IgD-negative memory B cell (primary cell): Measurements from ENCODE around the gene FOXP1. TPM values are rescaled to one million over a fixed set of nuclear protein-coding genes. Genes with fewer than 3 reads are reported as not detected.

Source experiments
- H3K27ac Mint-ChIP-seq, 3 donors: one replicate each; pipeline ENCODE4 v1.8.0; 2020 to 2022; ENCODE audit warnings: mild to moderate bottlenecking in 3 of 3, mixed read lengths in 3 of 3, moderate library complexity in 1 of 3
- H3K27me3 Mint-ChIP-seq: one replicate; pipeline ENCODE4 v1.8.0; 2021; ENCODE audit warnings: mixed read lengths
- H3K36me3 Mint-ChIP-seq: one replicate; pipeline ENCODE4 v1.8.0; 2020; ENCODE audit warnings: mild to moderate bottlenecking, mixed read lengths
- H3K4me1 Mint-ChIP-seq, 3 donors: one replicate each; pipeline ENCODE4 v1.8.0; 2020 to 2022; ENCODE audit warnings: mixed read lengths in 3 of 3, mild to moderate bottlenecking in 1 of 3
- H3K4me3 Mint-ChIP-seq, 4 donors: one replicate each; pipeline ENCODE4 v1.8.0; 2020 to 2022; ENCODE audit warnings: mild to moderate bottlenecking in 4 of 4, mixed read lengths in 4 of 4, moderate library complexity in 3 of 4
- H3K9me3 Mint-ChIP-seq, 3 donors: one replicate each; pipeline ENCODE4 v1.8.0; 2020 to 2021; ENCODE audit warnings: mixed read lengths in 3 of 3, mild to moderate bottlenecking in 1 of 3
- polyA plus RNA-seq: library from polyadenylated mRNA; unstranded; fragments of 300-500 nt; fragmentation: Illumina TruSeq; gene quantifications from one replicate; pipeline ENCODE4 v1.2.3, GENCODE V29; 2021

Gene FOXP1
- polyA plus RNA-seq, 1 donor from 2014 or later: 277 TPM

DNA sequence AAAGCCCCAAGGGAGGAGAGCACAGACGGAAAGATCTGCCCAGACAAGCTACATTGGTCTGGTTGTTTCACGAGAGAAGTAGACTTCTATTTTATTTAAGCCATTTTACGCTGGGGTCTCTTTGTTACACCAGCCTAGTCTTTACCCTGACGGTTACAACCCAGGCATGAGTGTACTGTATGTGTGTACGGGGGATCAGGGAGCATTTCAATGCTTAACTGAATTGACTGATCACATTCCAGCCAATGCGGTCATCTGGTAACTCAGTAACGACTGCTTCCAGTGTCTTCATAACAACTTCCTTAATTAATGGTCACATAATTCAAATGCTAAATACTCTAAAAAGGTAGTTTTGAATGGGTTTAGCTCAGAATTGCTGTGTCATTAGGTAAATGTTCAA is 288.6 kb downstream of the FOXP1 start:
- peaks cover 3% of the 10 kb centered on the region for H3K36me3 Mint-ChIP-seq
- H3K9me3 Mint-ChIP-seq: no peaks in the 10 kb centered on the region
- no peak overlapping the region for H3K4me3 Mint-ChIP-seq
- peaks cover 2 to 8% (median 6%) of the 10 kb centered on the region in 3 donors for H3K4me1 Mint-ChIP-seq
- H3K27ac Mint-ChIP-seq: no peak overlapping the region
- peaks cover 2% of the 10 kb centered on the region for H3K27me3 Mint-ChIP-seq

DNA sequence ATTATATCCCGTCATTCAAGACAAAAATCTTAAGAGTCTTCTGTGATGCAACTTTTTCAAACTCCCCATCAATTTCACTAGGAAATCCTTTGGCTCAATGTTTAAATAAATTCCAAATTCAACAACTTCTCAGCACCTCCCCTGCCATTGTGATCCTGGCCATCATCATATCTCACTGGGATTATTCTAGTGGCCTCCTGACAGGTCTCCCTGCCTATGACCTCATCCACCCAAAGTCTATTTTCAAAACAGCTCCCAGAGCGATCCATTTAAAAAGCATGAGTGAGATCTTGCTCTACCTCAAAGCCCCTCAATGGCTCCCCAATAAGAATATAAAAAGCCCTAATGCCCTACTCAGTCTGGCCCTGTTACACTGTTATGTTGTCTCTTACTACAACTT is 293.2 kb downstream of the FOXP1 start:
- no peaks in the 10 kb centered on the region for H3K36me3 Mint-ChIP-seq
- H3K27ac Mint-ChIP-seq: peak overlapping the region in 1 of 3 donors; percentile 55
- no peak overlapping the region for H3K4me3 Mint-ChIP-seq
- no peaks in the 10 kb centered on the region for H3K27me3 Mint-ChIP-seq
- no peaks in the 10 kb centered on the region for H3K9me3 Mint-ChIP-seq
- H3K4me1 Mint-ChIP-seq: peaks cover 0 to 7% (median 2%) of the 10 kb centered on the region in 3 donors

DNA sequence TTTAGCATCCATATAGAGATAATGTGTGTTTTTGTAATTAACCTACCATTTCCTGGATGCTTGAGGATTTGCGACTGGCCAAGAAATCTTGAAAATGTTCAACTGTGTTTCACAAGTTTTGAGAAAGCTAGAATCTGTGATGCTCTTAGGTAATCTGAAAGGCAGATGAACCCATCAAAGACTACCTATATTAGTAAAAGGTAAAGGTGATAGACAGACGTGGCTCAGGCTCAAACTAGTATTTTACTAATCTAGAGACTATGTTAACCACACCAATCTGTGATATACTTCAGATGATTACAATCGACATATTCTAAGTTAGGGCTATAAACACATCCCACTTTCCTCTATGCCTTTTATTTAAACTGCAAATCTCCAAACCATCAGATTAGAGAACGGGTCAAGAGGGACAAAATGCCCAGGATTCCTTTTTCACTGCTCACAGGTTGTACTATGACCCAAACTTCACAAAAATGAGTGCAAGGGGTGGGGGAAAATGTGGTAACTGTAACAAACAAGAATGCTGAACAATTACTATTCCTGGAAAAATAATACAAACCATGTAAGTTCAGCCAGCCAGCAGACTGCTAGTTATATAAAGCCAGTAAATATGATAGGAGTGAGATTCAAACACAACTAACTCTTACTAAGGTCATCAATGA is 295.1 kb downstream of the FOXP1 start:
- Mint-ChIP-seq H3K27me3 (no peaks in the 10 kb centered on the region), H3K36me3 (no peaks in the 10 kb centered on the region), H3K9me3 (no peaks in the 10 kb centered on the region), H3K4me3 (no peak overlapping the region), H3K27ac (no peak overlapping the region), H3K4me1 (peaks cover 0 to 5% (median 2%) of the 10 kb centered on the region in 3 donors)

DNA sequence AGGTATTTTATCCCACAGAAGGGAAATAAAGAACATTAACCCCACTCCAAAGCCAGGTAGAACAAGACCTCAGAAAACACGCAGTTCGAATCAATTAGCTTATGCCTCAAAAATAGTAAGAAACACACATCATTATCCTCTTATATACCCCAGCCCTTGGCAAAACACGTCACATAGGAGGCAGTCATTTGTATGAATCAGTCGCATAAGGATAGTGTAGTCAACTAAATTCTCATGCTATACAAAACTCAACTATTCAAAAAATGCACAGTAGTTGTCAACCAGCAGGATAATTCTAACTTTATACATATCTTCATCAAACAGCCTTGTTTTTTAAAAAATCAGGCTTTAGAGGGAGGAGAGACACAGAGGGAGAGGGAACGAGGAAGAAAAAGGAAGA is 298.4 kb downstream of the FOXP1 start:
- Mint-ChIP-seq H3K4me3 (no peak overlapping the region), H3K9me3 (peaks cover 0 to 2% (median 0%) of the 10 kb centered on the region in 3 donors), H3K4me1 (peaks cover 0 to 1% (median 0%) of the 10 kb centered on the region in 3 donors), H3K27ac (no peak overlapping the region), H3K36me3 (no peaks in the 10 kb centered on the region), H3K27me3 (no peaks in the 10 kb centered on the region)

DNA sequence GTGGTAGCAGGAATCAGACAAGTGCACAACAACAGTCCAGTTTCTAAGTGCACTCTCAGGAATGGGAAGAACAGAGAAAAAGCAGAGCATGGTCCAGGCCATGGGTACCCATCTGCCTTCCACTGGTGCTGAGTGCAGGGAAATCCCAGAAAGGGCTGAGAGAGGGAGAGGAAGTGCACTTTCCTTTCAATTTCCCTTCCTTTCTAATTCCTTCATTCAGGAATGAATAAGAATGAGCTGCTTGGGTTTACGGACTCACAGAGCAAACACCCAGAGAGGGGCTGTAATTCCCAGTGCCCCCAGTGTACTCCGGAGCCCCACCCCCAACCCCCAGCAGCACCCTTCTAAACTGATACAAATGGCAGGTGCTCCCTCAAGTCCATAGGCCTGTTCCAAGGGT is 300.6 kb downstream of the FOXP1 start:
- H3K27me3 Mint-ChIP-seq: no peaks in the 10 kb centered on the region
- H3K4me1 Mint-ChIP-seq: peaks cover 0 to 1% (median 0%) of the 10 kb centered on the region in 3 donors
- no peak overlapping the region for H3K4me3 Mint-ChIP-seq
- peaks cover 0 to 2% (median 0%) of the 10 kb centered on the region in 3 donors for H3K9me3 Mint-ChIP-seq
- H3K36me3 Mint-ChIP-seq: no peaks in the 10 kb centered on the region
- no peak overlapping the region for H3K27ac Mint-ChIP-seq

DNA sequence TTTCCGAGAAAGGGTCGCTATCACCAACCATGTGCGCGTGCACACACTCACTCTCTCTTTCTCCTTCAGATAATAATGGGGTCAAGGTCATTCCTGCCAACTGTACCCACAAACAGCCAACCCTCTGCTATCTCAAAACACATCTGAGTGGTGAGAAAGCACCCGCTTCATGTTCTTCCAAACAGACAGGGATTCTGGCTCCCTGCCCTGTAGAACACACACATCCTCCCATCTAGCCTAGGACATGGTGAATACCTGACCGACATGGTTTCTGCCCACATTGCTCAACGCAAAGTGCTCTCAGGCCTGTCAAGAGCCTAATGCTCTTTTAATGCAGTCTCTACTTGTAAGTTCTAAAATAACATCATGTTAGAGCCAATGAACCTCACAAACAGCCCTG is 302.2 kb downstream of the FOXP1 start:
- Mint-ChIP-seq H3K27ac (no peak overlapping the region), H3K9me3 (peaks cover 0 to 2% (median 0%) of the 10 kb centered on the region in 3 donors), H3K4me3 (no peak overlapping the region), H3K27me3 (no peaks in the 10 kb centered on the region), H3K36me3 (no peaks in the 10 kb centered on the region), H3K4me1 (no peaks in the 10 kb centered on the region)

DNA sequence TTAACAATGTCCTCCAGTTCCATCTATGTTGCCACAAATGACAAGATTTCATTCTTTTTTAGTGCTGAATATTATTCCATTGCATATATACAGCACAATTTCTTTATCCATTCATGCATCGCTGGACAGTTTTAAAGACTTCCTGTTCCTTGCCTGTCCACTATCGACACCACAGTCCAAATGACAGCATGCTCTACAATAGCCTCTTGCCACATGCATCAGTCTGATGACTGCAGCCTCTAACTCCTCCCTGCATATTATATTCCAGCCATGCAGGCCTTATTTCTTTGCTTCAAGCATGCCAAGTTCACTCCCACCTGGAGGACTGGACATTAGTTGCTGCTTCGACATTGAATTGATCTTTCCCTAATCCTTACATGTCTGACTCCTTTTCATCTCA is 306.2 kb downstream of the FOXP1 start:
- no peak overlapping the region for H3K4me3 Mint-ChIP-seq
- H3K27me3 Mint-ChIP-seq: no peaks in the 10 kb centered on the region

DNA sequence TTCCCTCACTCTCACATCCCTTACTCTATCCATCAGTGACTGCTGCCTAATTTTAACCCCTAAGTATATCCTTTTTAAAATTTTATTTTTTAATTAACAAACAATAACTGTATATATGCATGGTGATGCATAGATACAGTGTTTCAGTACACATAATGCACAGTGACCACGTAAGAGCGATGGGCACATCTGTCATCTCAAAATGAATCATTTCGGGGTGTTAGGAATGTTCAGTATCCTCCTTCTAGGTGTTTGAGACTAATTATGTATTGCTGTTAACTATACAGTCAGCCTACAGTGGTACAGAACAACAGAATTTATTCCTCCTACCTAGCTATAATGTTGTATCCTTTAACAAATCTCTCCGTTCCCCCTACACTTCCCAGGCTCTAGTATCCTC is 307.0 kb downstream of the FOXP1 start:
- Mint-ChIP-seq H3K9me3 (no peaks in the 10 kb centered on the region), H3K4me3 (no peak overlapping the region), H3K36me3 (no peaks in the 10 kb centered on the region), H3K27ac (no peak overlapping the region), H3K4me1 (peaks cover 0 to 7% (median 0%) of the 10 kb centered on the region in 3 donors), H3K27me3 (no peaks in the 10 kb centered on the region)

More for the DNA sequence above, 306.2 kb downstream of the FOXP1 start:
- H3K36me3 Mint-ChIP-seq: no peaks in the 10 kb centered on the region
- H3K9me3 Mint-ChIP-seq: no peaks in the 10 kb centered on the region
- peak overlapping the region in 1 of 3 donors; percentile 4 for H3K27ac Mint-ChIP-seq
- peaks cover 0 to 7% (median 0%) of the 10 kb centered on the region in 3 donors for H3K4me1 Mint-ChIP-seq

DNA sequence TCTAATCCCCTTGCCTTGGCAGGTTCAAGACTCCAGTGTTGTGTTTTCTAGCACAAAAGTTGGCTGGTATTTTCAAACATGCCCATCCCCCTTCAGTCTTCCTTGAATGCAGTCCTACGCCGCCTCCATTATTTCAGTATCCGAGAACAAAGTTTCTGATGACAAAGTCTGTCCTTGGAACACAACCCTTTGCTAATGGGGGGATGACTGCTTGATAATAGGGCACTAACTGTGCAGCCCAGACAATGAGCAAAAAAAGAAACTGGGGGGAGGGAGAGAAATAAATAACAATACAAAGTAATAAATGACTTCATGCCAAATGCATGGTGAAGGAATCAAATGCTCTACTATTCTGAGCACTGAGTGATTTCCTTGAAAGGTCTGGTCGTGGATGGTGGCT is 310.1 kb downstream of the FOXP1 start:
- Mint-ChIP-seq H3K27ac (no peak overlapping the region), H3K4me1 (peaks cover 0 to 14% (median 4%) of the 10 kb centered on the region in 3 donors), H3K27me3 (no peaks in the 10 kb centered on the region), H3K36me3 (peaks cover 1% of the 10 kb centered on the region), H3K4me3 (no peak overlapping the region), H3K9me3 (no peaks in the 10 kb centered on the region)

DNA sequence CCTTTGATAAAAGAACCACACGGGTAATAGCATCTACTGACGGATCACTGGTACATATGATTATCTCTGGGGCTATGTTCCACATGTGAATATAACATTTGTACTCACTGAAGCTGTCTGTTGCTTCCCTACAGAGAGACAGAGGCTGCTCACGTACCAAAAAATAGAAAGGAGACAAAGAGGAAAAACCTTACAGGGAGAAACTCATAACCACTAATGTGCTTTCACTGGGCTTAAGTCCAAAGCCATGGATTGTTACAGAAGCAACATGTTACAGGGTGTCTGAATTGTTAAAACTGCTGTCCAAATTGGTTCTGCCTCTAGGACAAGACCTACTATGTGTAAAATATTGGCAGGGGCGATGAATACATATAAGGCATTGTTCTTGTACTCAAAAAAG is 311.9 kb downstream of the FOXP1 start:
- Mint-ChIP-seq H3K4me1 (peaks cover 0 to 14% (median 4%) of the 10 kb centered on the region in 3 donors), H3K9me3 (no peaks in the 10 kb centered on the region), H3K4me3 (no peak overlapping the region), H3K27me3 (no peaks in the 10 kb centered on the region), H3K36me3 (peaks cover 1% of the 10 kb centered on the region), H3K27ac (peak overlapping the region in 1 of 3 donors; percentile 12)

DNA sequence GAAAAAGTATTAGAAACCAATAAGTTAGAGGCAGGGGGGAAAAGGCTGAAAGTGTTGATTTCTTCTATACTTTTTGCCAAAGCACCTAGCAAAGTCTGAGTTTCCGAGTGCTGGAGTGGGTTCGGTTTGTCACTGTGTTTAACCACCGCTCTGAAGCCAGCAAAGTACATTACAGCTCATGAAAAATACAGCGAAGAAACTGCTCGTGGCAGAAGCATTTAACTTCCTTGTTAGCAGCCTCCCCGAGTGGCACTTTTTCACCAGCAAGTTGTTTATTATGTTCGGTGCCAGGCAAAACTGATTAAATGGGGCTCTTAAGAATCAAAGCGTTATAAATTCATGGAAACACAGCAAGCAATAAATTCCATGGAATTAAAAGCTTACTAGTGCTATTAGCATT is 313.6 kb downstream of the FOXP1 start:
- peaks cover 1% of the 10 kb centered on the region for H3K36me3 Mint-ChIP-seq
- H3K4me3 Mint-ChIP-seq: no peak overlapping the region
- H3K4me1 Mint-ChIP-seq: peaks cover 2 to 14% (median 5%) of the 10 kb centered on the region in 3 donors
- no peak overlapping the region for H3K27ac Mint-ChIP-seq
- H3K27me3 Mint-ChIP-seq: no peaks in the 10 kb centered on the region
- no peaks in the 10 kb centered on the region for H3K9me3 Mint-ChIP-seq

DNA sequence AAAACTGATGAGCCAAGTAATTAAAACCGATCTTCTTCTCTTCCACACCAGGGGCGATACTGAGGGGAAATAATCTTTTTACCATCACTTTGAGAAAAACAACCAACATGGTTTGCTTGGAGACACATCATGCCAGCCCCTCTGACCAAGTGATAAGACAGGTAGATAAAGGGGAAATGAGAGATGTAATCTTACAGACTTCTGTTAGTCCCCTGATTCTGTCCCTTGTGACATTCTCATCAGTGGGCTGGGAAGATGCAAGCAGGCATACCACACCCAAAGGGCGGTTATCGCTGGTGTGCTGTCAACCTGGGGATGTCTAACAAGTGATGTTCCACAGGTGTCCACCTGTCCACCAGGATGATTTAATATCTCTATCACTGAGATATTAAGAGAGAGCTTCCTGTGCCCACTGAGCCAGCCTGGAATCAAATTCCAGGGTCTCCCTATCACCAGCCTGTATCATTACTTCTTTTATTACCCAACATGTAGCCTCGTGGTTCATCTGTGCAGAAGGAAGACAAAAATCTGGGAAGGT is 315.0 kb downstream of the FOXP1 start:
- H3K4me1 Mint-ChIP-seq: peaks cover 2 to 7% (median 6%) of the 10 kb centered on the region in 3 donors
- no peak overlapping the region for H3K4me3 Mint-ChIP-seq
- peak overlapping the region in 1 of 3 donors; percentile 0 for H3K27ac Mint-ChIP-seq
- no peaks in the 10 kb centered on the region for H3K9me3 Mint-ChIP-seq
- H3K27me3 Mint-ChIP-seq: no peaks in the 10 kb centered on the region
- H3K36me3 Mint-ChIP-seq: peaks cover 3% of the 10 kb centered on the region

DNA sequence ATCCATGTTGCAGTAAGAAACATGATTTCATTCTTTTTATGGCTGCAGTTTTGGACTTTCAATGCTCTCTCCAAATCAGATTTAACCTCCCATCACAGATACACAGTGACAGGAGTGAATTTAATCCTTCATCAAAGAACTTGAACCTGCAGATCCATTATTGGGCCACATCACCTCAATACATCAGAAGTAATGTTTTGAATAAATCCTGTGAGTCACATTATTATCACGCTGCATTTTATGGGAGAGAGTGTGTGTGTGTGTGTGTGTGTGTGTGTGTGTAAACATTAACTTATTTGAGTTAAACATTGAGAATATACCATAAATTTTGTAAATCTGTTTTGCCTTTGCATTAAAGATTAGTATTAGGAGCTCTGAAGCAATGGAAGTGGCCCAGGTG is 316.7 kb downstream of the FOXP1 start:
- Mint-ChIP-seq H3K27ac (no peak overlapping the region), H3K27me3 (no peaks in the 10 kb centered on the region), H3K4me1 (peaks cover 4 to 18% (median 7%) of the 10 kb centered on the region in 3 donors), H3K4me3 (no peak overlapping the region), H3K36me3 (peaks cover 3% of the 10 kb centered on the region), H3K9me3 (no peaks in the 10 kb centered on the region)

DNA sequence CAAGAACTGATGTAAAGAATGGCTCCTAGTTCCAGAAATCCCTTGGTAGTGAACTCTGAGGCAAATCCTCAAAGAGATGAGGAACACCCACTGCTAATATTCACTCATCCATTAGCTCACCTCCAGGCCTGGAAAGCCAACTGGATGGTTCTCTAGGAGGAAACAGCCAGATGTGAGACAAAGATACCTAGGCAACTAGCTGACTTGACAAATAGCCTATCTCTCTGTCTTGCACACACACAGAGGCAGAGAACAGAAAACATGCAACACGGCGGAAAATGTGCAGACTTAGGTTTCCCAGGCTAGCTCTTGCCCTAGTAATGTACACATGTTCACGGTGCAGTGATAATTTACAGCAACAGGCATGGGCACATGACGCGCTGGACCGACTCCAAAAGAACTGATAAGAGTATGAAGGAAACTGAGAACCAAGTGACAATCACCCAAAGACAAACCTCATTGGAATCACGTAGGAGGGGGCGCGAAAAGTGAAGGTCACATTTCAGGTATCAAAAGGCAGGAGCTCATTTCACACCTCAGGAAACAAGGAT is 318.1 kb downstream of the FOXP1 start:
- Mint-ChIP-seq H3K4me3 (no peak overlapping the region), H3K4me1 (peaks cover 4 to 21% (median 7%) of the 10 kb centered on the region in 3 donors), H3K27ac (peak overlapping the region in 1 of 3 donors; percentile 37), H3K36me3 (peaks cover 3% of the 10 kb centered on the region), H3K27me3 (peaks cover 3% of the 10 kb centered on the region), H3K9me3 (no peaks in the 10 kb centered on the region)

DNA sequence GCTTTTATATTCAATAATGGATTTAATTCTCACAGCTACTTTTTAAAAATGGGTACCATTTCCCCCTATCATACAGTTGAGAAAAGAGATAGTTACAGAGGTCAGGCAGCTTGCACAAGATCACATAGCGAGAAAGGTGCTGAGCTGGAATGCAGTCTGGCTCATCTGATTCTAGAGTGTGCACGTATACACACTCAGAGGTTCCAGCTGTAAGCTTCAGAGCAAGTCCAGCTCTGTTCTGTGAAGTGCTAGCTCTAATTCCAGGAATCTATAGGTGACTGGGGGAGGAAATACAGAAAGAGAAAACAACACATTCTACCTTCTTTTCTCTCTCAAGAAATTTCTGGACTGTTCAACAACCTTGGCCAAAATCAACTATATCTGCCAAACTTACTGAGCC is 318.7 kb downstream of the FOXP1 start:
- Mint-ChIP-seq H3K4me3 (no peak overlapping the region), H3K9me3 (no peaks in the 10 kb centered on the region), H3K36me3 (peaks cover 2% of the 10 kb centered on the region), H3K4me1 (peaks cover 4 to 19% (median 4%) of the 10 kb centered on the region in 3 donors), H3K27ac (no peak overlapping the region), H3K27me3 (peaks cover 3% of the 10 kb centered on the region)
